Fibroblast of skin of left quadriceps (primary cell): ENCODE data around the gene C1QC.
"Not testable (repeated sequence)": the region's sequence is repeated elsewhere in the genome, so short reads cannot be mapped to it uniquely, and the experiment has no call there.

Source experiments
- DNase-seq, 2 experiments: peaks; one replicate each; pipeline ENCODE4 v3.0.0-alpha.2; 2013; ENCODE audit warnings: low read depth in 2 of 2

C1QC gene

DNA sequence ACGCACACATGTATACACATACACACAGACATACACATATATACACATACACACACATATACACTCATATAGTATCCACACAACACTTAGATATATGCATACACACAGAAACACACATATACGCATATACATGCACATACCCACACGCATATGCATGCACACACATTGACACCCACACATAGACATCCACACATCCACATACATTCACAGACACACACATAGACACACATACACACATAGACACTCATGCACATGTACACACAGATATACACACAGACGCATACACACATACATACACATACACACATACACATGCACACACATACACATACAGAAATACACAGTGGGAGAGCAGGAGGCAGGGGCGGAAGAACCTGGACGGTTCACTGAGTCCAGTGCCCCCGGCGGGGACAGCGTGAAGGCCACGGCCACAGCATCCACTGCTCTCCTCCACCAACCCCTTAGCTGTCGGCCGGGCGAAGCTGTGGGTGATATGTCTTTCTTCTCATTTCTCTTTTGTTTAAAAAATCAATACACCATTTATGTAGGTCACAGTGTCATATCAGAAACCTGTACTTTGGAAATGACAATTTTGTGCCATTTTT lies 6.8 kb downstream of the C1QC start:
- DNase-seq, result no peak

DNA sequence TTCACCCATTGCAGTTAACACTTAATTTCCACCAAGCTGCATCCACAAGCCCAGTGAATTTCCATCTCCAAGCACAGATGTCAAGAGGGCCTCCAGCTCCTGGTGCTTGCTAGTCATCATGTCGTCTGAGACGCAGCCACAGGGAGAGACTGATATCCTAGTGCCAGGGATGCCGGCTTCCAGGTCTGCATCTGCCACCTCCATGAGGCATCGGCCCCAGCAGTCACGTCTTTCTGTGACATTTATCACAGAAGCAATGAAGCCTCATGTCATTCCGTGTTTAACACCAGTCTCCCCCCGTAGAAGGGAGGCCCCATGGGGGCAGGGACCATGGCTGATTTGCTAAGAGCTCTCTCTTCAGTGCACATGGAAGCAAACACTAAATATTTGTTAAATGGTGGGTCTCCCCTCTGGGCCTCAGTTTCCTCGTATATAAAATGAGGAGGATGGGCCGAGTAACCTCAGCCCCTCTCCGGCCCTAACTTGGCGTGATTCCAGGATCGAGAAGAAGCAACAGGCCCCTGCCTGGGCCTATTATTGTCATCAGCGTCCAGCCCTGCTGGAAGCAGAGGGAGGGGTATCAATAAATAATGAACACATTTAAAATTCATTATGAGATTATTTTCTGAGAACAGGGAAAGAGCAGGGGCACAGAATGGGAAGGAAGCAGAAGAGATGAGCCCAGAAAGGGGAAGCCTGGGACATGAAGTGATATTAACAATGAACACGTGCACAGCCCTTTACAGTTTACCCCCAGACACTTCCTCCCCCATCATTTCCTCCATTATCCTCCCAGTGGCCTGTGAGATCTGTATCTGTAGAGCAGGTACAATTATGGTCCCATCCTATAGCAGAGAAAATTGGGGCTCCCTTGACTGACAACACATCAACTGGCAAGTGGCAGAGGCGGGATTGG lies 8.8 kb downstream of the C1QC start:
- DNase-seq, result no peak

DNA sequence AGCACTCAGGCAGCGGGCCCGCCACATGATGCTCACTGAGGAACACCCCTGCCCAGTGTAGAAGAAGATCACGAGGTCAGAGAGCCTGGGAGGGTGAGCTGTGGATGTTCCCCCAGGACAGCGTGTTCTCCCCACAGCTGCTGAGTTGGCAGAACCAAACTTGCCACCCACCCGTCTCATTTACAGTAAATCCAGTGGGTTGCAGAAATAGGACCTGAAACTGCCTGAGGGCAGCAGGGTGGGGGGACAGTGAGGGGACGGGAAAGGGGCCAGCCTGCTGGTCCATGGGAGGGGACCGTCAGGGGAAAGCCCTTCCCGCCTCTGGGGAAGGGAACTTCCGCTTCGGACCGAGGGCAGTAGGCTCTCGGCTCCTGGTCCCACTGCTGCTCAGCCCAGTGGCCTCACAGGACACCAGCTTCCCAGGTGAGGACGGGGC lies 9.5 kb downstream of the C1QC start, which contains the start of gene C1QB:
Gene C1QB (plus strand): TSS at position 356 of the 436 bp plus-strand sequence. CDS start 6,227 bp downstream, outside the sequence.
- DNase-seq, result no peak

DNA sequence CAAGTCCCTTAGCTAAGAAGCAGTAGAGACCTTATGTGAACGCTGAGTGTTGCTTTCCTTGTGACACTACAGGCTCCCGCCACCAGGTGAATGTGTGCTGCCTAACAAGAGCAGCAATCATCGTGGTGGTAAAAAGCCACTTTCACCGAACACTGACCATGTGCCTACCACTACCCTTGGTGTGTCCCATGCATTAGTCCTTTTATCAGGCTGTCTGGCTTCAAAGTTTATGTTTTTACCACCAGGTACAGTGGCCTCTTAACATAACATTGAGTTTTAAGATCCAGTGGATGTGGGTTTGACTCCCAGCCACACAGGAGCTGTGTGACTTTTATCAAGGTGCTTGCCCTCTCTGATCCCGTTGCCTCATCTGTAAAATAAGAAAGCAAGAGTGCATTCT lies 11.3 kb downstream of the C1QC start:
- DNase-seq, result no peak

DNA sequence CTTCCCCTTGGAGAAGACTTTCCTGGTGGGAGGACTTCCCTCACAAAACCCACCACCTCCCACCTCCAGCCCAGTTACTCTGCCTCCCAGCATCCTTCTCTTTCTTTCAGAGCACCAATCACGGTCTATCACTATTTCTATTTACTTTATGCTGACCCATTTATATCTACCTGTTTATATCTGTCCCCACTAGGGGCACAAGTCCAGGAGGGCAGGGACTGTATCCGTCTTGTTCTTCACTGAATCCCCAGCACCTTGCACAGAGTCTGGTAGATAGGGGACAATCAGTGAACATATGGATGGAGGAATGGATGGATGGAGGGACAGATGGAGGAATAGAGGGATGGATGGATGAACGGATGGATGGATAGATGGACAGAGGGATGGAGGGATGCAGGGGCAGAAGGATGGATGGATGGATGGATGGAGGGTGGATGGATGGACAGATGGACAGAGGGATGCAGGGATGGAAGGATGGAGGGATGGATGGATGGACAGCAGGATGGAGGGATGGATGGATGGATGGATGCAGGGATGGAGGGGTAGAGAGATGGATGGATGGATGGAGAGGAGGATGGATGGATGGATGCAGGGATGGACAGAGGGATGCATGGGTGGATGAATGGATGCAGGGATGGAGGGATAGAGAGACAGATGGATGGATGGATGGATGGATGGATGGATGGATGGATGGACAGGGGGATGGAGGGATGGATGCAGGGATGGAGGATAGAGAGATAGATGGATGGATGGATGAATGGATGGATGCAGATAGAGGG lies 15.1 kb downstream of the C1QC start:
- DNase-seq, result no peak

DNA sequence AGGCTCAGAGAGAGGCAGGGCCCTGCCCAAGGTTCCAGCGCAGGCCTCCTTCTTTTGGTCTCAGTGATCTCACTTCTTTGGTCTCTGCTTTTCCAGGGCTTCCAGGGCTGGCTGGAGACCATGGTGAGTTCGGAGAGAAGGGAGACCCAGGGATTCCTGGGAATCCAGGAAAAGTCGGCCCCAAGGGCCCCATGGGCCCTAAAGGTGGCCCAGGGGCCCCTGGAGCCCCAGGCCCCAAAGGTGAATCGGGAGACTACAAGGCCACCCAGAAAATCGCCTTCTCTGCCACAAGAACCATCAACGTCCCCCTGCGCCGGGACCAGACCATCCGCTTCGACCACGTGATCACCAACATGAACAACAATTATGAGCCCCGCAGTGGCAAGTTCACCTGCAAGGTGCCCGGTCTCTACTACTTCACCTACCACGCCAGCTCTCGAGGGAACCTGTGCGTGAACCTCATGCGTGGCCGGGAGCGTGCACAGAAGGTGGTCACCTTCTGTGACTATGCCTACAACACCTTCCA lies 17.3 kb downstream of the C1QC start:
- DNase-seq, result no peak

DNA sequence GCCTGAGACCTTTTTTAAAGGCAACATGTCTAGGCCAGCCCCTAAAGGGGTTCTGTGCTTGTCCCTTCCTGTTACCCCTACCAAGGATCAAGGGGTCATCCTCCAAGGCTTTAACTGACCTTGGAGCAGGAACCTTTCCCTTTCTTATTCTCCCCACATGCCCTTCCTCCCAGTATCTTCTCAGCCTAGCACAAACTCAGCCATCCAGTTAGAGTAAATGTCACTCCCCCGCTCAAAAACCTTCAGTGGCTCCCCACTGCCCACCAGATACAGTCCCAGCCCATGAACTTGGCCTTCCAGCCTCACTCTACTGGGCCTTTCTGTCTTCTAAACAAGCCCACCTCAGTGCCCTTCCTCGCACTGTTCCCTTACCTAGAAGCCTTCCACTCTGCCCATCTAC lies 18.4 kb downstream of the C1QC start:
- no peak for DNase-seq

DNA sequence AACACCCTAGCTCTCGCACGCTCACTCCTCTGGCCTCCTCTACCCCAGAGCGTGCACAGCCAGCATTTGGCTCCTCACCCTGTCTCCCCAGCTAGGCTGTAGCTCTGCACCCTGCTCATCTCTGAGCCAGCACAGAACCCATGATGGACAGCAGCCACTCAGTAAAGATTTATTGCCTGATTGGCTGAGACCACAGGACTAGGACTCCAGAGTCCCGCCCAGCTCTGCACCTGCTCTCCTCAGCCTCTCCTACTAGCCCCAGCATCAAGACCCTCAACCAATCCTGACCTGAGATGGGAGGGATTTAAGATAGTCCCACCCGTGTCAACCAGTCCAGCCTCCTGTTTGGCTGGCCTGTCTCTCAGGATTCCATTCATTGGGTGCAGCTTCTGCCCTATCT lies 18.9 kb downstream of the C1QC start:
- DNase-seq, result no peak

DNA sequence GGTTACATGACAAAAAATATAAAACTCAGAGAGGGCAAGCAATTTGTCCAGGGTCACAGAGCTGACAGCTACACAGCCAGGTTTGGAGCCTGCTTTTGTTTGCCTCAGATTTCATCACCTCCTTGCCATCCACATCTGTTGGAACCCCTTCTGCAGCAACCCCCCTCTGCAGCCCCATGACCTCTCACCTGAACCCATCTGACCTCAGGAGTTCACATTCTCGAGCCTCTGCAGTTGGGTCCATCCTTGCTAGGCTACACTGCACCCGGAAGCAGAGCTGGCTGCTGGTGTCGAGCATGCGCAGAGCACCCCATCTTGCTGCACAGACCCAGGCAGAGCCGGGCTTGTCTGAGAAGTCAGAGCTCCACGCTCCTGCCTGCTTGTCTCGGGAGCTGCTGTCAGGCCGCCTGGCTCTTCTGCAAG lies 19.6 kb downstream of the C1QC start:
- DNase-seq, result no peak

DNA sequence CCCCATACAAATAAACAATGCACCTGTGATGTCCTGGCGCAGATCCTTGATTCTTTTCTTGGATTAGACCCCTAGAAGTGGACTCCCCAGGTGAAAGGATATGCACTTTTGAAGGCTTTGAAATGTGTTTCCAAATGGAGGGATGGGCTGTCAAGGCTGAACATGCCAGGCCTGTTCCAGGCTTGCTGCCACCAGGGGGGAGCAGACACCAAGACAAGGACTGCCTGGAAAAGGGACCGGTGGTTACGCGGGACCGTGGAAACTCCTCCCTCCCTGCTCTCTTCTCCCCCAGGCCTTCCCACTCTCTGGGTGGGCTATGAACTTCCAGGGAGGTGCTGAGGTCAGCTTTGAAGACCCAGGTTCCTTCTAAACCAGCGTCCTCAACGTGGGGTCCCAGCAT lies 22.3 kb downstream of the C1QC start:
- no peak for DNase-seq

DNA sequence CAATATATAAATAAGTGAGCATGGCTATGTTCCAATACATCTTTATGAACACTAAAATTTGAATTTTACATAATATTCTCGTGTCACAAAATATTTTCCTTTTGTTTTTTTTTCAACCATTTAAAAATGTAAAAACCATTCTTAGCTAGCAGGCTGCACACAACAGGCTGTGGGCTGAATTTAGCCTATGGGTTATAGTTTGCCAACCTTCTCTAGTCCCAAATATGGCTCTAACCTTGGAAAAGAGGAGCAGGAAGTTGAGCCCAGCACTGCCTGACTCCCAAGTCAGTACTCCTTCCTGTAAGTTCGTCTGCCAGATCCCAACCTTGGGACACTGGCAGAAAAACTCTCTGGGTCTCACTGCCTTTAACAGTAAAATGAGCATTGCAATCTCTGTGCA lies 23.0 kb downstream of the C1QC start:
- no peak for DNase-seq

DNA sequence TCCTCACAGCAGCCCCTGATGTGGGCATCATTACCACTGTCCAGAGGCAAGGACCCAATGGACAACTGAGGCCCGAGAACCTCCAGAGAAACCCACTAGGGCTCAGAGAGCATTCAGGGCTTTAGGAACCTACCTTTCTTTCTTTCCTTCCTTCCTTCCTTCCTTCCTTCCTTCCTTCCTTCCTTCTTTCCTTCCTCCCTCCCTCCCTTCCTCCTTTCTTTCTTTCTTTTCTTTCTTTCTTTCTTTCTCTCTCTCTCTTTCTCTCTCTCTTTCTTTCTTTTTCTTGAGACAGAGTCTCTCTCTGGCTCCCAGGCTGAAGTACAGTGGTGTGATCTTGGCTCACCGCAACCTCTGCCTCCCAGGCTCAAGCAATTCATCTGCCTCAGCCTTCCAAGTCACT lies 25.4 kb downstream of the C1QC start:
- not testable (repeated sequence) for DNase-seq

DNA sequence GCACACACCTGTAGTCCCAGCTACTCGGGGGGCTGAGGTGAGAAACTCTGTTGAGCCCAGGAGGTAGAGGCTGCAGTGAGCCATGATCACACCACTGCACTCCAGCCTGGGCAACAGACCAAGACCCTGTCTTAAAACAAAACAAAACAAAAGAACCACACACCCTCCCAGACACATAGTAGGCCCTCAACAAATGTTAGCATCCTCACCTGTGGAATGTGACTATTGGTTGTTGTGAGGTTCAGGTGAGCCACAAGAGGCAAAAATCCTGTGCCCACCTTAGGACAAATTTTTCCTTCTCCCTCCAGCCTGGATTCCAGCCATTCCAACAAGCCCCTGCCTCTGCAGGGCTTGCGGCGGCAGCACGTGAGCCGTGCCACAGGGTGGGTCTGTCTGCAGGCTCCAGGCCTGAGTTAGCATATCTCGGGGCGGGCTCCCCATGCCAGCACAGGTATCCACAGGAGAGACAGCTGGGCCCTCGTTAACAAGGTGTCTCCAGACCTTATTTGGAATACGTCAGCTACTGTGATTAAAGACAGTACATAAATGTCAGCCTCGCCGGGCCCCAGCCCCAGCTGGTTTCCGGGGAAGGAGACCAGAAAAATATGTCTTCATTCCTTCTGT lies 27.0 kb downstream of the C1QC start:
- DNase-seq, result no peak

DNA sequence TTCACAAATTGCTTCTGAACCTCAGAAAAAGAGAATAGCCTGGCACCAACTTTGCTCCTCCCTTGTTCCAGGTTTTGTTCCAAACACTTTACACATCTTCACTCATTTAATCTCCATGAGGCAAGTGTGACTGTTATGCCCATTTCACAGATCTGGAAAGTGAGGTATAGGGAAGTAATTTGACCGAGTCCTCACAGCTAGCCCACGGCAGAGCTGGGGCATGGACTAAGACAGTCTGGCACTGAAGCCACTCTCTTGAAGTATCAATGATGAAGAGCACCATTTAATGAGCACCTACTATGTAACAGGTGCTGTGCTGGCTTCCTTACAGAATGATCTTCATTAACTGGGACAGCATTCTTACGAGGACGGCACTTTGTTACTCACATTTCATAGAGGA lies 28.6 kb downstream of the C1QC start:
- DNase-seq, result no peak

DNA sequence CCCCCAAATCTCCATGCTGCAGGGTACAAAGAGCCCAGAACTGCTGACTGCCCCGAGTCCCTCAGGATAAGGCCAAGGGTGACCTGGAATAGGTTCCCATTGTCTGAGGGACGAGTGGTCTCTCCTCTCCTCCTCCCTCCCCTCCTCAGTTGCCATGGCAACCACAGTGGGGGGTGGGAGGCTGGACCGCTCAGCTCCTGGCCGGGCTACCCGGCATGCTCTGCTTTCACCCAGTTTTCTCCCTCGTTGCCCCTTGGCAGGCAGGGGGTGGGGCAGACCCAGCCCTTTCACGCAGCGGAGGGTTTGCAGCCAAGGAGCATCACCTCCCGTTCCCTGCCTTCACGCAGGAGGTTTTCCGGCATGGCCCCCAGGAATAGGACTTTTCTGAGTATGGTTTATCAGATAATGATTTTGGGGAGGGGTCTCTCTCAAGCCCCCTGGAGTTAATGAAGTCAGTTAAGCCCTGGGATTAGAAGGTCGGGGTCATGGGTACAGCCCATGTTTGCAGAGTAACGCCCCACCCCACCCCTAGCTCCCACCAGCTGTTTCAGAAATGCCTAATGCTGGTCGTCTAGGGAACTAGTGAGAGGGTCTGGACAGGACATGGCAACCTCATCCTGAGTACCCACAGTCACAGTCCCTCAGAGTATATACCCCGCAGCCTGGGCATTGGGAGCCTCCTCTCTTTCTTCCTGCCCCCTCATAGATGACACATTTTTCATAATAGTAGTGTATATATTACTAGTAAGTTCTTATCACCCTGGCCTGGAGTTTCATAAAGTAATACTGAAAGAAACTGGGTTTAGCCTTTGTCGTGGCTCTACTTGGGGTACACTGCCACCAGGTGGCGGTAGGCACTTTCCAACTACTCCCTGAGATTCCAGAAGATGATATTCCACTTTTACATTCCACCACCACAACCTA lies 30.3 kb downstream of the C1QC start:
- peak; percentile 16 to 30 for DNase-seq

DNA sequence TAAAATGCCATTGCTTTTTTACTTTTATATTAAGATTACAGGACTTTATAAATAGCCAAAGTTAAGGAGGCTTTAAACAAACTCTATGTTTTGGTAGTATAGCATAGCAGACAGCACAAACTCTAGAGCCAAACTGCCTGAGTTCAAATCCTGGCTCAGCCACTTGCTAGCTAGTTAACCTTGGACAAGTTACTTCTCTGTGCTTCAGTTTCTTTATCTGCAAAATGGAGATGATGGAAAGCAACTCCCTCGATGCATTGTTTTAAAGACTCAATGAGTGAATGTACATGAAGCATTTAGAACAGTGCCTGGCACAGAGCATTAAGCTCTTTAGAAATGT lies 30.9 kb downstream of the C1QC start:
- no peak for DNase-seq

DNA sequence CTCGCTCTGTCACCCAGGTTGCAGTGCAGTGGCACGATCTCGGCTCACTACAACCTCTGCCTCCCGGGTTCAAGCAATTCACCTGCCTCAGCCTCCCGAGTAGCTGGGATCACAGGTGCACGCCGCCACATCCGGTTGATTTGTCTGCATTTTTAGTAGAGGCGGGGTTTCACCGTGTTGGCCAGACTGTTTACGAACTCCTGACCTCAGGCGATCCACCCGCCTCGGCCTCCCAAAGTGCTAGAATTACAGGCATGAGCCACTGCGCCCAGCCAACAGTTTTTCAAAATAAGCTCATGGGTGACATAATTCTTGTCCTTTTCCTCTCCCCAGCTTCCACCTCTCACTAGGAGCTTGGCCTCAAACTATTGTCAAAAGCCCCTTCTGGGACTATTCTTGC lies 32.7 kb downstream of the C1QC start:
- not testable (repeated sequence) for DNase-seq

DNA sequence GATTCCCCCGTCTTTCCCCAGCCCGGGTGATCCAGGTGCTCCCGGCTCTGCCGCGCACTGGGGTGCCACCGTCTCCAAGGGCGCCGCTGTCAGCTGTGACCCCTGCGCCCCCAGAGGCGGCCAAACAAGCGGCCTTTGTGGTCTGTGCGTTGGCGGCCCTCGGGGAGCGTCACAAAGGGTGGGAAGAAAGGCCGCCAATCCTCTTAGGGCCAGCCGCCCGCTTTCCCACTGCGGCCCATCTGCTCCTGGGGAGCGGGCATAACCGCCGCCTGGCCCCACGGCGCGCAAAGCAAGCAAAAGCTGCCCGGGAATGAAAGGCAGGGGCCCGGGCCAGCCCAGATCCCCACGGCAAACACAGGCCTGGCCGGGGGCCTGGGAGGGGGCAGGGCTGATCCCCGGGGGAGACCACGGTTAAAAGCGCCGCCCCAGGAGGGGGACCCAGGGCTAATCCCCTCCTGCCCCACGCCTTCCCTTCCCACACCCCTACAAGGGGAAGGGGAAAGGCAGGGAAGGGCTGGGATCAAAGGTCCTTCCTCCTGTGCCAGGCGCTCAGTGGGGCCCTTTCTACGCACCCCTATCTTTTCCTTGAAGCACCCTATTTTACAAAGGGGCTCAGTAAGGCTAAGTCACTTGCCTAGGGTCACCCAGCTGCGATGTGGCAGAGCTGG lies 33.6 kb downstream of the C1QC start:
- no peak for DNase-seq

DNA sequence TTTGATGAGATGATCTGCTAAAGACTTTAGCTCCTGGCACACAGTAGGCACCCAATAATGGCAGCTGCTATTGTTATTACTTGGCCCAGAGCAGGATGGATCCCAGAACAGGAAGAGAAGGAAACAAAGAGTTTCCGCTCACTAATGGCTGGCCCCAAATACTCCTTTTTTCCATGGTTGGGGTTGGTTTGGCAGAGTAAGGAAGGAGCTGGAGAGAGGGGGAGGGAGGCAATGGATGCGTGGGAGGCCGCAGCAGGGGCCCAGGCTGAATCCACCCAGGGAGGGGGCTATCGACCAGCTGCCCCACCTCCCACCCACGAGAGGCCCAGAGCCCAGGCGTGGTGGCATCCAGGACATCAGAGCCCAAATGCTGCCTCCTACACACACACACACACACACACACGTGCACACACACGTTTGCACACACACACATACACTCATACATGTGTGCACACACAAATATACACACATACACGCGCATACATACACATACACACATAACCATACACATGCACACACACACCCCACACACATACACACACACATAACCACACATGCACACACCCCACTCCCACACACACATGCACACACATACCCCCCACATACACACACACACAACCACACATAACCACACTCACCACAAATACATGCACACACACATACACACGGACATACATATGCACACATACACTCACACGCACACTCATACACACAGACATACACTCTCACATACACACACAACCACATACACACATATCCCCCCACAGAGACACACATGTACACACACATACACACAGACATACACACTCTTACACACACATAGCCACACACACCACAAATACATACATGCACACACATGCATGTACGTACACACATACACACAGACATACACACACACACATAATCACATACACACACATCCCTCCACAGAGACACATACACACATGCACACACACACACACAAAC lies 34.8 kb downstream of the C1QC start:
- no peak for DNase-seq
